Mononuclear cell (primary cell): Measurements from ENCODE around the gene LAMTOR1. TPM values are rescaled to one million over a fixed set of nuclear protein-coding genes. Genes with fewer than 3 reads are reported as not detected.

Experiments used
- H3K27me3 ChIP-seq: 2 replicates; pipeline ENCODE4 v1.6.0; 2011; ENCODE audit warnings: low read length, control low read depth; ENCODE audit not compliant: insufficient read depth
- H3K4me1 ChIP-seq: 2 replicates; pipeline ENCODE4 v1.5.1; 2011; ENCODE audit warnings: mild to moderate bottlenecking, low read length, control low read depth; ENCODE audit not compliant: insufficient read depth
- H3K4me3 ChIP-seq: 2 replicates; pipeline ENCODE4 v1.5.1; 2011; ENCODE audit warnings: mild to moderate bottlenecking, low read length, moderate library complexity
- H3K9me3 ChIP-seq: 2 replicates; pipeline ENCODE4 v1.5.1; 2011; ENCODE audit warnings: low read depth, mild to moderate bottlenecking, control low read depth, low read length
- total RNA-seq: library from RNA; depleted of rRNA; stranded (reverse); fragments of >200 nt; gene quantifications from one replicate; pipeline ENCODE4 v1.2.3, GENCODE V29; 2012

The LAMTOR1 gene
- total RNA-seq, 1 donor = 88.5 TPM

- H3K4me3 ChIP-seq = peak overlapping the region; percentile 74
- peaks cover 48% of the 10 kb centered on the region for H3K4me1 ChIP-seq
- no peaks in the 10 kb centered on the region for H3K9me3 ChIP-seq
- H3K27me3 ChIP-seq = no peaks in the 10 kb centered on the region
Observed at GRCh38 chr11:72103754-72104167, 664 bp upstream of the LAMTOR1 start.

- Histone ChIP-seq H3K27me3 (no peaks in the 10 kb centered on the region), H3K4me3 (peak overlapping the region; percentile 74), H3K9me3 (no peaks in the 10 kb centered on the region), H3K4me1 (peaks cover 48% of the 10 kb centered on the region)
Observed at GRCh38 chr11:72102631-72102945, 509 bp downstream of the LAMTOR1 start.

GRCh38 chr11:72102162-72102561, 935 bp downstream of the LAMTOR1 start:
- H3K9me3 ChIP-seq = no peaks in the 10 kb centered on the region
- H3K4me1 ChIP-seq = peaks cover 48% of the 10 kb centered on the region
- H3K27me3 ChIP-seq = no peaks in the 10 kb centered on the region
- H3K4me3 ChIP-seq = peak overlapping the region; percentile 74

GRCh38 chr11:72100462-72100861, 2.6 kb downstream of the LAMTOR1 start:
- Histone ChIP-seq H3K4me3 (no peak overlapping the region), H3K27me3 (no peaks in the 10 kb centered on the region), H3K9me3 (no peaks in the 10 kb centered on the region), H3K4me1 (peaks cover 48% of the 10 kb centered on the region)

GRCh38 chr11:72100009-72100408, 3.1 kb downstream of the LAMTOR1 start:
- peaks cover 48% of the 10 kb centered on the region for H3K4me1 ChIP-seq
- H3K27me3 ChIP-seq = no peaks in the 10 kb centered on the region
- H3K9me3 ChIP-seq = no peaks in the 10 kb centered on the region
- H3K4me3 ChIP-seq = no peak overlapping the region

GRCh38 chr11:72098741-72099140, 4.4 kb downstream of the LAMTOR1 start:
- no peaks in the 10 kb centered on the region for H3K27me3 ChIP-seq
- H3K4me3 ChIP-seq = no peak overlapping the region
- H3K4me1 ChIP-seq = peaks cover 43% of the 10 kb centered on the region
- no peaks in the 10 kb centered on the region for H3K9me3 ChIP-seq

GRCh38 chr11:72091292-72091691, 11.8 kb downstream of the LAMTOR1 start:
- Histone ChIP-seq H3K4me1 (peaks cover 22% of the 10 kb centered on the region), H3K4me3 (no peak overlapping the region), H3K27me3 (no peaks in the 10 kb centered on the region), H3K9me3 (no peaks in the 10 kb centered on the region)

- H3K9me3 ChIP-seq = no peaks in the 10 kb centered on the region
- H3K4me3 ChIP-seq = no peak overlapping the region
- peaks cover 22% of the 10 kb centered on the region for H3K4me1 ChIP-seq
- H3K27me3 ChIP-seq = no peaks in the 10 kb centered on the region
Observed at GRCh38 chr11:72088076-72088808, 14.9 kb downstream of the LAMTOR1 start.

- Histone ChIP-seq H3K4me1 (peaks cover 23% of the 10 kb centered on the region), H3K27me3 (no peaks in the 10 kb centered on the region), H3K4me3 (no peak overlapping the region), H3K9me3 (no peaks in the 10 kb centered on the region)
Observed at GRCh38 chr11:72085621-72086351, 17.3 kb downstream of the LAMTOR1 start.

GRCh38 chr11:72084965-72085364, 18.1 kb downstream of the LAMTOR1 start:
- Histone ChIP-seq H3K4me1 (peaks cover 20% of the 10 kb centered on the region), H3K27me3 (no peaks in the 10 kb centered on the region), H3K4me3 (no peak overlapping the region), H3K9me3 (no peaks in the 10 kb centered on the region)

GRCh38 chr11:72084076-72084475, 19.0 kb downstream of the LAMTOR1 start:
- Histone ChIP-seq H3K9me3 (no peaks in the 10 kb centered on the region), H3K4me3 (no peak overlapping the region), H3K4me1 (peaks cover 29% of the 10 kb centered on the region), H3K27me3 (no peaks in the 10 kb centered on the region)

GRCh38 chr11:72083414-72083813, 19.7 kb downstream of the LAMTOR1 start:
- H3K4me3 ChIP-seq = no peak overlapping the region
- no peaks in the 10 kb centered on the region for H3K27me3 ChIP-seq
- peaks cover 36% of the 10 kb centered on the region for H3K4me1 ChIP-seq
- no peaks in the 10 kb centered on the region for H3K9me3 ChIP-seq

- Histone ChIP-seq H3K4me3 (no peak overlapping the region), H3K9me3 (no peaks in the 10 kb centered on the region), H3K27me3 (no peaks in the 10 kb centered on the region), H3K4me1 (peaks cover 41% of the 10 kb centered on the region)
Observed at GRCh38 chr11:72081821-72082453, 21.2 kb downstream of the LAMTOR1 start.

- Histone ChIP-seq H3K4me1 (peaks cover 45% of the 10 kb centered on the region), H3K27me3 (no peaks in the 10 kb centered on the region), H3K9me3 (no peaks in the 10 kb centered on the region), H3K4me3 (peak overlapping the region; percentile 48)
Observed at GRCh38 chr11:72081184-72081644, 21.9 kb downstream of the LAMTOR1 start.
